ENCODE measurements around the gene MYO7A.

GRCh38 chr11:77126861-77127234 lies 1.2 kb upstream of the MYO7A start:
- TF ChIP-seq GATA2 (IDR thresholded peaks at IDR 0.05; ENCODE audit: low read depth, low read length) (no peak), GATA3 (IDR thresholded peaks at IDR 0.05; ENCODE audit: low read depth, low read length) (no peak)
